SK-N-SH (cell line): ENCODE measurements around the gene B4GALNT4.

ENCODE experiments used
- CHD2 ChIP-seq: fragments of 150-350 bp; IDR thresholded peaks from 2 replicates; pipeline ENCODE4 v1.6.1; 2018; ENCODE audit warnings: low read length; ENCODE audit not compliant: partially characterized antibody
- EZH2phosphoT487 ChIP-seq: fragments of 200-600 bp; sonication (generic); IDR thresholded peaks from 2 replicates; pipeline ENCODE4 v1.6.1; 2017; ENCODE audit warnings: low read depth, mixed run types, mild to moderate bottlenecking, antibody characterized with exemption, moderate library complexity, borderline replicate concordance
- MXI1 ChIP-seq: IDR thresholded peaks from 2 replicates; pipeline ENCODE4 v1.6.1; 2012; ENCODE audit warnings: mild to moderate bottlenecking, low read depth, low read length, improper control_type of control experiment
- POLR2AphosphoS5 ChIP-seq: IDR thresholded peaks from 2 replicates; pipeline ENCODE4 v1.6.1; 2012; ENCODE audit warnings: low read depth, low read length
- RCOR1 ChIP-seq: fragments of 150-350 bp; IDR thresholded peaks from 2 replicates; pipeline ENCODE4 v1.6.1; 2017; ENCODE audit warnings: antibody characterized with exemption, low read length
- SIN3A ChIP-seq: IDR thresholded peaks from 2 replicates; pipeline ENCODE4 v1.6.1; 2012; ENCODE audit warnings: low read depth, mild to moderate bottlenecking, low read length, moderate library complexity, borderline replicate concordance
- TEAD4 ChIP-seq: IDR thresholded peaks from 2 replicates; pipeline ENCODE4 v1.4.0; 2012; ENCODE audit warnings: mild to moderate bottlenecking, borderline replicate concordance; ENCODE audit not compliant: insufficient read depth
- YY1 ChIP-seq: IDR thresholded peaks from 2 replicates; pipeline ENCODE4 v1.4.0; 2012; ENCODE audit warnings: low read depth, mild to moderate bottlenecking
- TF ChIP-seq, protein P1 (sequence below): fragments of 200-600 bp; sonication (generic); IDR thresholded peaks from 2 replicates; pipeline ENCODE4 v1.6.1; 2017; ENCODE audit warnings: antibody characterized with exemption, mild to moderate bottlenecking, moderate library complexity
- TF ChIP-seq, protein P2 (sequence below): IDR thresholded peaks from 2 replicates; pipeline ENCODE4 v1.6.1; 2012; ENCODE audit warnings: mild to moderate bottlenecking, low read depth, low read length, moderate library complexity
- TF ChIP-seq, protein P3 (sequence below): IDR thresholded peaks from 2 replicates; pipeline ENCODE4 v1.4.0; 2012; ENCODE audit warnings: low read depth

DNA sequence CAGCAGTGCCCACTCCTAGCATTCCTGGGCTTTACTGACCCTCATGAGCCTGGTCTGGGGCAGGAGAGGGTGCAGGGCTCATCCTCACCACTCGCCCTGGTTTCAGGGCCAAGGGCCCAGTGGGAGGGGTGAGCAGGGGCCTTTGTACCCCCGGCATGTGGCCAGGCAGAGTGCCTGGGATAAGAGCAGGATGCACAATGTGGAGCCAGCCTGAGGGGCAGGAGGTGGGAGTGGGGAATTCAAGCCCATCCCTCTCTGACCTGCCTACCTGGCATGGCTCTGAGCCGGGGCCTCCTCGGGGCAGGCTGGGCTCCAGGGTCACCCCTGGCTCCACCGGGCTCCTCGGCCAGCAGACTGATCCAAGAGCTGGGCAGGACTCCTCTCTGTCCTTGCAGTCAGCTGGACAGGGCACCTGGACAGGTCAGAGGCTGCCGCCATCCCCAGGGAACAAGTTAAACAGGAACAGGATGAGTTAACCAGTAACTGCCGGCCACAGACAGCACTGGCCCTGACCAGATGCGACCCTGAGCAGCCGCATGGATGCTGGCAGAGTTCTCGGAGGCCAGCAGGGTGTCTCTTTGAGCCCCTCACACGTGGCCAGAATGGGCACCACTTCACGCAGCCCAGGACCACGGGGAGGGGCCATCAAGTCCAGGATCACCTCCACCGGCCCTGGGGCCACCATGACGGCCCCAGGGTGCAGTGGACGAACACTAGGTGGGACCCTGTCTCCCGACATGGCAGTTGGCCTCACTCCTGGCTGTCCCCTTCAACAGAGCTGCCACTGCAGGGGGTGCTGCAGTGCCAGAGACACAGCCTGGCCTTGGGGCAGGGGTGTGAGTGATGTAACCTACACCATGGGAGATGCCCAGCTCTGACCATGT lies 40.5 kb downstream of the B4GALNT4 start:
- TF ChIP-seq TEAD4 (no peak), SIN3A (no peak), YY1 (no peak), POLR2AphosphoS5 (no peak), CHD2 (no peak), RCOR1 (no peak), MXI1 (no peak), EZH2phosphoT487 (no peak)
- TF ChIP-seq, protein P1, sequence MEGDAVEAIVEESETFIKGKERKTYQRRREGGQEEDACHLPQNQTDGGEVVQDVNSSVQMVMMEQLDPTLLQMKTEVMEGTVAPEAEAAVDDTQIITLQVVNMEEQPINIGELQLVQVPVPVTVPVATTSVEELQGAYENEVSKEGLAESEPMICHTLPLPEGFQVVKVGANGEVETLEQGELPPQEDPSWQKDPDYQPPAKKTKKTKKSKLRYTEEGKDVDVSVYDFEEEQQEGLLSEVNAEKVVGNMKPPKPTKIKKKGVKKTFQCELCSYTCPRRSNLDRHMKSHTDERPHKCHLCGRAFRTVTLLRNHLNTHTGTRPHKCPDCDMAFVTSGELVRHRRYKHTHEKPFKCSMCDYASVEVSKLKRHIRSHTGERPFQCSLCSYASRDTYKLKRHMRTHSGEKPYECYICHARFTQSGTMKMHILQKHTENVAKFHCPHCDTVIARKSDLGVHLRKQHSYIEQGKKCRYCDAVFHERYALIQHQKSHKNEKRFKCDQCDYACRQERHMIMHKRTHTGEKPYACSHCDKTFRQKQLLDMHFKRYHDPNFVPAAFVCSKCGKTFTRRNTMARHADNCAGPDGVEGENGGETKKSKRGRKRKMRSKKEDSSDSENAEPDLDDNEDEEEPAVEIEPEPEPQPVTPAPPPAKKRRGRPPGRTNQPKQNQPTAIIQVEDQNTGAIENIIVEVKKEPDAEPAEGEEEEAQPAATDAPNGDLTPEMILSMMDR: no peak
- TF ChIP-seq, protein P2, sequence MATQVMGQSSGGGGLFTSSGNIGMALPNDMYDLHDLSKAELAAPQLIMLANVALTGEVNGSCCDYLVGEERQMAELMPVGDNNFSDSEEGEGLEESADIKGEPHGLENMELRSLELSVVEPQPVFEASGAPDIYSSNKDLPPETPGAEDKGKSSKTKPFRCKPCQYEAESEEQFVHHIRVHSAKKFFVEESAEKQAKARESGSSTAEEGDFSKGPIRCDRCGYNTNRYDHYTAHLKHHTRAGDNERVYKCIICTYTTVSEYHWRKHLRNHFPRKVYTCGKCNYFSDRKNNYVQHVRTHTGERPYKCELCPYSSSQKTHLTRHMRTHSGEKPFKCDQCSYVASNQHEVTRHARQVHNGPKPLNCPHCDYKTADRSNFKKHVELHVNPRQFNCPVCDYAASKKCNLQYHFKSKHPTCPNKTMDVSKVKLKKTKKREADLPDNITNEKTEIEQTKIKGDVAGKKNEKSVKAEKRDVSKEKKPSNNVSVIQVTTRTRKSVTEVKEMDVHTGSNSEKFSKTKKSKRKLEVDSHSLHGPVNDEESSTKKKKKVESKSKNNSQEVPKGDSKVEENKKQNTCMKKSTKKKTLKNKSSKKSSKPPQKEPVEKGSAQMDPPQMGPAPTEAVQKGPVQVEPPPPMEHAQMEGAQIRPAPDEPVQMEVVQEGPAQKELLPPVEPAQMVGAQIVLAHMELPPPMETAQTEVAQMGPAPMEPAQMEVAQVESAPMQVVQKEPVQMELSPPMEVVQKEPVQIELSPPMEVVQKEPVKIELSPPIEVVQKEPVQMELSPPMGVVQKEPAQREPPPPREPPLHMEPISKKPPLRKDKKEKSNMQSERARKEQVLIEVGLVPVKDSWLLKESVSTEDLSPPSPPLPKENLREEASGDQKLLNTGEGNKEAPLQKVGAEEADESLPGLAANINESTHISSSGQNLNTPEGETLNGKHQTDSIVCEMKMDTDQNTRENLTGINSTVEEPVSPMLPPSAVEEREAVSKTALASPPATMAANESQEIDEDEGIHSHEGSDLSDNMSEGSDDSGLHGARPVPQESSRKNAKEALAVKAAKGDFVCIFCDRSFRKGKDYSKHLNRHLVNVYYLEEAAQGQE: no peak
- TF ChIP-seq, protein P3, sequence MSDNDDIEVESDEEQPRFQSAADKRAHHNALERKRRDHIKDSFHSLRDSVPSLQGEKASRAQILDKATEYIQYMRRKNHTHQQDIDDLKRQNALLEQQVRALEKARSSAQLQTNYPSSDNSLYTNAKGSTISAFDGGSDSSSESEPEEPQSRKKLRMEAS: no peak
